ENCODE measurements around the gene FBXW10.
A peak's percentile ranks its signal among the peaks of the same experiment; 100 is the strongest.
"Not testable (repeated sequence)": the region's sequence is repeated elsewhere in the genome, so short reads cannot be mapped to it uniquely, and the experiment has no call there.

FBXW10 gene

GRCh38 chr17:18743699-18744421 lies at the start of gene FBXW10:
FBXW10 (plus strand) TSS chr17:18744054; CDS start chr17:18744245, 191 bp downstream.
- not testable (repeated sequence) for H3K27ac ChIP-seq

- not testable (repeated sequence) for H3K27ac ChIP-seq
Observed at GRCh38 chr17:18695143-18695542, 48.7 kb upstream of the FBXW10 start.

GRCh38 chr17:18698473-18699103 lies 45.3 kb upstream of the FBXW10 start:
- not testable (repeated sequence) for H3K27ac ChIP-seq

- H3K27ac ChIP-seq, result not testable (repeated sequence)
Observed at GRCh38 chr17:18705955-18706354, 37.9 kb upstream of the FBXW10 start.

GRCh38 chr17:18708215-18708614 lies 35.6 kb upstream of the FBXW10 start:
- H3K27ac ChIP-seq, result not testable (repeated sequence)

GRCh38 chr17:18712354-18712999 lies 31.4 kb upstream of the FBXW10 start:
- TF ChIP-seq CTCF (IDR thresholded peaks at IDR 0.05), result peak; percentile 60

GRCh38 chr17:18718643-18719427 lies 25.0 kb upstream of the FBXW10 start:
- not testable (repeated sequence) for H3K27ac ChIP-seq

More at GRCh38 chr17:18712354-18712999, 31.4 kb upstream of the FBXW10 start:
- H3K27ac ChIP-seq, result not testable (repeated sequence)

GRCh38 chr17:18719428-18720110 lies 24.3 kb upstream of the FBXW10 start:
- not testable (repeated sequence) for H3K27ac ChIP-seq

- 0 out of 2 replicates have a peak overlapping the region, but pooled peaks have one; percentile 35 for H3K27ac ChIP-seq
Observed at GRCh38 chr17:18721775-18722547, 21.9 kb upstream of the FBXW10 start.

- not testable (repeated sequence) for H3K27ac ChIP-seq
Observed at GRCh38 chr17:18722612-18723011, 21.2 kb upstream of the FBXW10 start.

GRCh38 chr17:18723509-18723908 lies 20.3 kb upstream of the FBXW10 start:
- not testable (repeated sequence) for H3K27ac ChIP-seq

GRCh38 chr17:18732438-18732837 lies 11.4 kb upstream of the FBXW10 start:
- not testable (repeated sequence) for H3K27ac ChIP-seq

GRCh38 chr17:18733350-18733749 lies 10.5 kb upstream of the FBXW10 start:
- H3K27ac ChIP-seq, result not testable (repeated sequence)

GRCh38 chr17:18739616-18740391 lies 4.0 kb upstream of the FBXW10 start:
- not testable (repeated sequence) for H3K27ac ChIP-seq

- not testable (repeated sequence) for H3K27ac ChIP-seq
Observed at GRCh38 chr17:18741228-18741627, 2.6 kb upstream of the FBXW10 start.

- H3K27ac ChIP-seq, result not testable (repeated sequence)
Observed at GRCh38 chr17:18744726-18745125, 872 bp downstream of the FBXW10 start.

GRCh38 chr17:18746551-18746950 lies 2.7 kb downstream of the FBXW10 start:
- not testable (repeated sequence) for H3K27ac ChIP-seq

- not testable (repeated sequence) for H3K27ac ChIP-seq
Observed at GRCh38 chr17:18747501-18747900, 3.6 kb downstream of the FBXW10 start.
